Measurements from ENCODE around the gene TMC3.
"Not testable (repeated sequence)": the region's sequence is repeated elsewhere in the genome, so short reads cannot be mapped to it uniquely, and the experiment has no call there.

TMC3 gene

DNA sequence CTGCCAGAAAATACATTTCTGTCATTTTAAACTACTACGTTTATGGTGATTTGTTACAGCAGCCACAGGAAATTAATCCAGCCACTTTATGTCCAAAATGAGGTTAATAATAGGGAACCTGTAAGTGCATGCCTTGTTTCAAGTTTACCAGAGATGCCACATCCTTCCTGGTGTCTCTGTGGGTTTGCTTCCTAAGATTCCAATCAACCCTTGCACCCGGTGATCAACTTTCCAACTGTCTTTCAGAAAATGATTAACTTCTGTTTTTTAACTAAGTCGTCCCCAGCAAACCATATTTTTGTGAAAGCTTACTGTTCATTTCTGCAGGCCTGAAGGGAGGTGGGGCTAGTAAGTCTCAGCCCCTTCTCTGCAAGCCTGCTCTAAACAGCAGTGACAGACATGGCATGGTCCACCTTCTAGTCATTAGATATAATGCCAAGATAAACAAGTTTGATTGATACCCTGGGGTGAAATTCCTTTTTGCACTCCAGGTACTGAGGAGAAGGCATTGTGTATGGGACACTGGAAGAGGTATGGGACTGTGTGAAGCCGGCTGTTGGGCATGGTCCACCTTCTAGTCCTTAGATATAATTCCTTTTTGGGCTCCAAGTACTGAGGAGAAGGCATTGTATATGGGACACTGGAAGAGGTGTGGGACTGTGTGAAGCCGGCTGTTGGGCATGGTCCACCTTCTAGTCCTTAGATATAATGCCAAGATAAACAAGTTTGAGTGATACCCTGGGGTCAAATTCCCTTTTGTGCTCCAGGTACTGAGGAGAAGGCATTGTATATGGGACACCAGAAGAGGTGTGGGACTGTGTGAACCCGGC lies 11.1 kb upstream of the TMC3 start:
- DNase-seq (ENCODE audit: low read depth), result no peak

DNA sequence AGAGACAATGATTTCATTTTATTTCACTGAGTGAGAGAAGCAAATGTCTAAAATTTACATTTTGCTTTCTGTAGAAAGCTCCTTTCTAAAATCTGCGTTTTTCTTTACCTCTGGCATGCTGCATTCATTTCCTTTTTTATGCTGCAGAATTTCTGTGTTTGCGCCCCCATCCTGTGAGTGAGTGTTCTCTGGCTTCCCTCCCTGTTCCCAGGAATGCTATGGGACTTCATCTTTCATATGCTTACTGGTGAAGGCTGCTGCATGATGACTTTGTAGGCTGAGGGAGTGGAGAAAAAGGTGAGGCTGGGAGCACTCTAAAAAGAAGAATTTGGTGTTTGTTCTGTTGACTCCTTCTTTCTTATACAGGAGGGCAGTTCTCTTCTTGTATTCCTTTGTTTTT lies 7.7 kb upstream of the TMC3 start:
- no peak for DNase-seq (ENCODE audit: low read depth)

DNA sequence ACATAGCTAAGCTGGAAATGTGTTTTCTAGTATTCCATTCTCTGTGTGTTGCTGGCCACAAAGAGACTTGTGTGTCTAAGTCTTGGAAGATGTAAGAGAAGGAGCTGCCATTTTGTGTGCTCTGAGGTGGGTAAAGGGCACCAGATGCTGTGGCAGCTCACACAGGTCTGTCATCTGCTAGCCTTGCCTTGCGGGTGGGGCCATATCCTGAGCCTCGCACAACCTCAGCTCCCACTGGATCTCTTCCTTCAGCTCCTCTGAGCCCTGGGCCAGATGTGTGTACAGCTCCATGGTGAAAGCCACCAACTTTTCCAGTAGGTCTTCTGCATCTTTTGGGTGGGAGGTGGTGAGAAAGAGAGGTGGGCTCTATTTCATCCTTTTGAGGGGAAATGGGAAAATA lies 6.7 kb upstream of the TMC3 start:
- DNase-seq (ENCODE audit: low read depth), result no peak

DNA sequence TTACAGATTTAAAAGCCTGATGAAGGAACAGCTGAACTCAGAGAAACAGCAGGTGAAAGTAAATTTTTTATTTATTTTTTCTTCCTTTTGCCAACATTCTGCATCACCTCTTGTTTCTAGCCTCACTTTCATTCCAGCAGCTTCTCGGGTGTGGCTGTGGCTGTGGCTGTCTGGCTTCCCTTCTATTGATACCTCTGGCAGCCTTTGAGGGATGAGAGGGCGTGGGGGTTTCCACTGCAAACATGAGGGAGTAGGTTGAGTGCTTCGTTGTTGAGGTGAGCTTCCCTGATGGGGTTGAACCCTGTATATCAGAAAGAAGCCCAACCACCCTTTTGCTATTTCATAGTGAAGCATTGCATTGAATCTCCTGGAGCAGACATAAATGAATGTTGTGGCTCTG lies 6.2 kb upstream of the TMC3 start:
- no peak for DNase-seq (ENCODE audit: low read depth)

DNA sequence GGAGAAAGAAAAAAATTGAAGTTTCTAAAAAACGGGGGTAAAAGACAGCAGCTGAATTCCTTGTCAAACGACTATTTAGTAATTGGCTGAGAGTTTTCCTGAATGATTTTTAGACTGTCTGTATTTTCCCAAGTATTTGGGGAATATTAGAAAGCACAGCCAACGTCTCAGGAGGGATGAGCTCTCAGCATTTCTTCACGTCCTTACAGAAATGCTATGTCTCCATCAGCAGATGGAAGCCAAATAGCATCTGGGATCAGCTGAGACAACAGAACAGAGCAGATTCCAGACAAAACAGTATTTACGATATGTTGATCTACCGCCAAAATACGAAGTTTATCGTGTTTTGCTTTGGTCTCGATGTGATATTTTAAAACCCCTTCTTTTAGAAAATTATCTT lies 5.3 kb upstream of the TMC3 start:
- no peak for DNase-seq (ENCODE audit: low read depth)

DNA sequence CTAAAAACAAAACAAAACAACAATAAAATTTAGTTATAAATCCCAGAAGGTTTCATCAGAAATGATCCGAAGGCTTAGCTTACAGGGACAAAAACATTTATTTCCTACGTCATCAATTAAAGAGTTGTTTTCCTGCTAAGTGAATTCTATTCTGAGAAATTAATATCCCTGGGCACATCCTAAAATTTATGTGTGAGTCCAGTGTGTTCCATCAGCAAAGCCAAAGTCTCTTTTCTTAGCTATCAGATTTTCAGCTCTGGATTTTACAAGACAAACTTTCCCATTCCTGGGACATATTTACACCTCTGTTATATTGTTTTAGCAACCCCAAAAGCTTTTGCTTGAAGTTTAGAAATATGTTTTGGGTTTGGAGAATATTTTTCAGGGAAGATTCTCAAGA lies 4.4 kb upstream of the TMC3 start:
- no peak for DNase-seq (ENCODE audit: low read depth)

DNA sequence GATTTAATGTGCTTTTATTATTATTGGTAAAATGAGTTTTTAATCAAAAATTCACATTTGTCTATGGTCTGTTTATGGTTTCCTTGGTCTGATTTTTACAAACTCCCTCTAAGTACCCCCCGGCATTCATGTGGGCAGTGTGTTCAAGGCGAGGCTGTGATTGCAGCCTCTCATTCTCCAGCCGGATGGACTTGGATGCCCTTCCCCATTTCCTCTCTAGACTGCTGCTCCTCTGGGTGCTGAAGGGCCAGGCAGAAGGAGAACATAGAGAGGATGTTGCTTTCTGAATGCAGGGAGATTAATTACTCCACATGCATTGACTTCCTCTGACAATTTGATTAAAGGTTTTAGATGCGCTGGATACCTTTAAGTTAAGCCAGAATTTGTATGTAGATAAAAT lies 3.9 kb upstream of the TMC3 start:
- no peak for DNase-seq (ENCODE audit: low read depth)

DNA sequence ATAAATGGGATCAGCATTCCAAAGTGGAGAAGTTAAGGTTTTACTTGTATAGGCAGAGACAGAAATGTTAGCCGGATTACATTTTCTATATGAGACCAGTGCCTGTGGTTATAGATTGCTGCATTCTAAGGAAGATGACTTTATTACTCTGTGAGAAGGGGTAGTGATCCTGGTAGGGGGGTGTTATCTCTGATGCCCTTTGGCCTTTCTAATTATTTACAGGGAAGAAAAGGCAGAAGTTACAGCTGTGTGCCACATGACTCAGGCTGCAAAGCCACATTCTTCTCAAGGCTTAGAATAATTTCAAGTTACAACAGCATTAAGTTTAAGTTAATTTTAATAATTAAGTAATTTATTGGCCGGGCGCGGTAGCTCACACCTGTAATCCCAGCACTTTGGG lies 2.2 kb upstream of the TMC3 start:
- DNase-seq (ENCODE audit: low read depth), result no peak

DNA sequence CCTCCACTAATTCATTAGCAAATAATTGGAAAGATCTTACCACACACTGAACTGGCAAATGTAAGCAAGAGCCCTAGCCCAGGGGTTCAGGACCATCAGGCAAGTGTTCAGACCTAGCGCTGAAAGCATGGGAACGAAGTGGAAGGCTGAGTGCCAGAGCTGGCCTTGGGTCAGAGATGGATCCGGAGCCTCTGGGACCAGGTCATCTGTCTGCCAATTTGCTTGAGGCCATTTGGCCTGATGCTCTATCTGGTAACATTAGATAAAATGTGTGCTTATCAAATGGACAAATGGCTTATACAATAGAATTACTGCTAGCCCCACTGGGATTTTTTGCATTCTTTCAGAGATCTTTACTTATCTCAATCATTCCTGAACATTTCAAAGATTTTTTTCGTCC lies 1.4 kb upstream of the TMC3 start:
- DNase-seq (ENCODE audit: low read depth), result no peak

DNA sequence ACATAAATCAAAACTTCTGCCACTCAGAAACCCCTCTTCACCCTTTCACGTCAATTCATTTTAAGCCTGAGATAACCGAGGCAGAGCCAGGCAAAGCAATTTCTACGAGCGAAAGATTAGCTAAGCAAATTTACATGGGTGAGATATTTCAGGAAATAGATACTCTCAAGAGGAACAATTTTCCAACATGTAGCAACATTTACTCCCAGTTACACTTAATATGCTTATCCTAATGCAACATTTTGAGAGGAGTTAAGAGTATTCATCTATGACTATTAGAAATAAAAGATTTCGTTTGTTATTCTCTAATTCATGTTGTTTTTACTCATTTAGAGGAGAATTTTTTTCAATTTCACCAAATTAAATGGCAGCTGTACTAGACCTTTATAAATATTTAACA lies 837 bp downstream of the TMC3 start:
- DNase-seq (ENCODE audit: low read depth), result no peak

DNA sequence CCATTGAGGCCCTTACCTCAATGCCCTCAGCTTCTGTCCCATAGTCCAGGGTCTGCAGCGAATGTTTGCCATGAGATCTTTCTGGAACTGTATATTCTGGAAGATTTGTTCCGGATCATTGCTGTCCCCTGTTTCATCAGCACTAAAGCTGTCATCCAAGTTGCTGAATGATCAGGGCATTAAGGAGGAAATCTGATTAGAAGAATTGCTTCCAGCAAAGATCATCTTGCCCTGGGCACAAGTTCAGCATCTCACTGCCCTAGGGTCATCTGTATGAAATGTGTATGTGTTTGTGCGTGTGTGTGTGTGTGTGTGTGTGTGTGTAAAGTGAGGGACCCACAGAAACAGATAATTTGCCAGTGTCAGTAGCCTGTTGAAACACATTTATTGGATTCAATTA lies 1.4 kb downstream of the TMC3 start:
- no peak for DNase-seq (ENCODE audit: low read depth)

DNA sequence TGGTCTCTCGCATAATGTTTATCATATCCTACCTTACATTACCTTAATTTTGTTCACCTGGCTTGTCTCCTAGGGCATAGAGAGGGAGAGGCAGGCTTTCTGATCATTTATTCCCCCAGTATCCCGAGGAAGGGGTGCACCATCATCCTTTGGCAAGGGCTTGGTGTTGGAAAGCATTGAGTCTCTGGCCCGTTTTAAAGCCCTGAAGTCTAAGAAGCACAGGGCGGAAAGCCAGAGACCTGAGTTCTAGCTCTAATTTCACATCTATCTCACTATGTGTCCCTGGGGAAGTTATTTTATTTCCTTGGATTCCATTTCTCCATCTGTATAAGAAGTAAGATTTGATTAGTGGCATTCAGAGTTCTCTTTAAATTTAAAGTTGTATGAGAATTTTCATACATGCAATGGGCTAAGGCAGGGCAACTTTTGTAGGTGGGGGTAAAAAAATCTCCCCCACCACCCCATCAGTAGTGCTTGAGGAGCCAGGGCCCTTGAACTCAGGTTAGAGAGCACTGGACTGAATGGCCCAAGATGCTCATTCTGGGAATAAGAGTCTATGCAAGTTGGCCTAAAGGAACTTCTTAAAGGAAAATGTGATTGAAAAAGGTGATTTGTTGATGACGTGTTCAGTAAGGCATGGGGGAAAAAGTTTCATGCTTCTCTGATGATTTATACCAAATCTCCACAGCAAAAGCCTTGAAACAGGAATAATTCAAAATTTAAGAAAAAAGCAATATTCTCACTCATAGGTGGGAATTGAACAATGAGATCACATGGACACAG lies 10.1 kb downstream of the TMC3 start:
- DNase-seq (ENCODE audit: low read depth), result no peak

DNA sequence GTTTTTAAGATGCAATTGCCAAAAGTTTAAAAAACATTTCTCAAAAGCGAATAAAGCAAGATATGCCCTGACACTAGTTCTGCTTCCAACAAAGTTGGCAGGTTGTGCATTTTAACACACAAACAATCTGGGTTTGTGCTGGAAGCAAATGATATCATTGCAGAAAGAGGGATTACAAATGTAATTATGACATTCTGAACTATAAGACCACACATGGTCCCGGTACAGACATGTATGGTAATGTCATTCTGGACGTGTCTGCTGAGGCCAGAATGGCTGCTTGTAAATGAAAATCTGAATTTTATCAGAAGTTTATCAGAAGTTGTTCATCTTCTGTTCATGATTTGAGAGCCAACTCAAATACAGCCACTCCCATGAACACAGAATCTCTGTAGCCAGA lies 10.7 kb downstream of the TMC3 start:
- no peak for DNase-seq (ENCODE audit: low read depth)

DNA sequence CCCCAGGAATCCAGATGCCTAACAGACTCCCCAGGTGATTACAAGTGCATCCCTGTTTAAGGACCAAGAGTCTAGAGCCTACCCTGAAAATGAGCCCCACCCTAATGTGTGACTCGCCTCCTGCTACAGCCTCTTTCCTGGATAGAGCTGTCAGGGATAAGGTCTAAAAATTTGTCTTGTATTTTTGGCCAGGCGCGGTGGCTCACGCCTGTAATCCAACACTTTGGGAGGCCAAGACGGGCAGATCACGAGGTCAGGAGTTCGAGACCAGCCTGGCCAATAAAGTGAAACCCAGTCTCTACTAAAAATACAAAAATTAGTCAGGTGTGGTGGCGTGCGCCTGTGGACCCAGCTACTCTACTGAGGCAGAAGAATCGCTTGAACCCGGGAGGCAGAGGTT lies 11.2 kb downstream of the TMC3 start:
- no peak for DNase-seq (ENCODE audit: low read depth)

DNA sequence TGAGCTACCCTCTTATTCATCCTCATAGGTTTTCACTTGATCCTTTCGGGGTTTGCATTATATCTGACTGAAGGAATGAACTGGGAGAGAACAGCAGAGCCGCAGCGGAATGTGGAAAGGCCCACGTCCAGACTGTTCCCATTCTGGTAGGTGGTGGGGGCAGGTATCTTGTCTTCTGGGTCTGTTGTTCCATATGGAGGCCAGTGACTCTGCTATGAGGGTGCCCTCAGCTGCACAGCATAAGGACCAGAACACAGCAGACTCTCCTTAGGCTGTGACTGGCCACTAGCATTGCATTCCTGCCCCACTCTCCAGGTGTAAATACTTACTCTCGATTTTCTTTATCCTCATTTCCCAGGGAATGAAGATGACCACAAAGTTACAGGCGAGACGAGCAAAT lies 12.1 kb downstream of the TMC3 start:
- no peak for DNase-seq (ENCODE audit: low read depth)

DNA sequence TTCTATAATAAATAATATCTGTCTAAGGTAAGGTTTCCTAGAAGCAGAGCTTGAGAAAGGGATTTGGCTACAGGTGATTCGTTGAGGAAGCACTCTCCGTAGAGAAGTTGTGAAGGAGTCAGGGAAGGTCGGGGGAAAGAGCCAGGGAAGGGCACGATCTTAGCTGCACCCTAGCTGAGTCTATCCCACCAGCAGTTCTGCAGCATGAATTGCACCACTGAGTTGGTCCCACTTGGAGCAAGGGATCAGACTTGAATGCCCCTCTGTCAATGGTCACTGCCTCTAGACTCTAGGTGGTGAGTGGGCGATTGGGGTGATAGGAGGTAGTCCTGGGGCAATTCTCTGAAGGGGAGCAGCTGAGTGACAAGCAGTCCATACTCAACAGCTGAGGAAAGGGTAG lies 13.5 kb downstream of the TMC3 start:
- DNase-seq (ENCODE audit: low read depth), result no peak

DNA sequence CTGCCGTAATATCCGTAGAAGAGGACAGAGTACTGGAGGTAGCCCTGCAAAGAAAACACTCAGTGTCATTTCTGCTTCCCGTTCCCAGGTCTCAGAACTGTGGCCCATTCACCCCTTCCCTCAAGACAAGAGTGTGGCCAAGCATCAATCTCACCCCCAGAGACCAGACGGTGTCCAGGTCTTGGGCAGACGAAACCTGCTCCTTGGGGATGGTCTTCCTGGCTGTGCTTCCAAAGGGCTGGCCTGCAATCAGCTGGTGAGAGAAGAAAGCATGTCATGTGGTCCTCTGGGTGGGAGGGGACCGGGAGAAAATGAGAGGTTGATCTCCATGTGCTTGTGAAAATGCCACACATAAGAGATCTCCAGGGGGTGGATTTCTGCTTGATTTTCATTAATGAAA lies 15.8 kb downstream of the TMC3 start:
- no peak for DNase-seq (ENCODE audit: low read depth)

DNA sequence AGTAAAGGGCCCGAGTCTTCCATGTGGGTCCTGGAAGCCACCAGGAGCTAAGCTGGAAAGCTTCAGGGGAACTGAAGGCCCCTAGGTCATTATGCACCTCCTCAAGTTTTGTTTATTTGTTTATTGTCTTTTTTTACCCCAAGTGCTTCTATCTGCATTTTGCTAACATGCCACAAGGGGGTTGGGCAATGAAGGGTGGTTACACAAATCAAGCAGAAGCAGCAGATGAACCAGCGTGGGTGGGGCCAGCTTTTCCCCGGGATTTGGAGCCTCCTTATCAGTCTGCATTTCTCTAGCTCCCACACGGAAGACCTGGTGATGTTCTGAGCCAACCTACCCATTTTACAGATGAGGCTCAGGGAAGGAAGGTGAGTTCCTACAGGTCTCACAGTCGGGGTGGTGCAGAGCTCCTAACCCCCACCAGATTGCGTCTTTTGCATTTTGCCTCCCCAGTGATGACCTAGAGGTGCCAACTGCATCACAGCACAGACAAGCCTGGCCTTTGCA lies 16.8 kb downstream of the TMC3 start:
- DNase-seq (ENCODE audit: low read depth), result no peak

DNA sequence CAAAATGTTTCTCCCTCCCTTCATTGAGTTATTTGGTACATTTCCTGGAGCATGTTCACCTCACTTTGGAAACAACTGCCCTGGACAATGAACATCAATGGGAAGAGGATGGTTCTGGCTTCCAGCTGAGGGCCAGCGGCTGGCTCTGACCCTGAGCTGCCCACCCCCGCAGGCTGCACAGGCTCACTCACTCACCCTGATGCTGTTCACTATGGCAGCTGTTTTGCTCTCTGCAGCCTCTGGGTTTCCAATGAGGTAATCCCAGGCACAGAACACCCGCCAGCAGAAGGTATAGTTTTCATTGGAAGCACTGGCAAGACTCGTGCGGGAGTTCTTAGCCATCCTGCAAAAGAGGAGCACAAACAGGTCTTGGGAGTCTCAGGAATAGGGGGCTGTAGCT lies 17.8 kb downstream of the TMC3 start:
- DNase-seq (ENCODE audit: low read depth), result no peak

DNA sequence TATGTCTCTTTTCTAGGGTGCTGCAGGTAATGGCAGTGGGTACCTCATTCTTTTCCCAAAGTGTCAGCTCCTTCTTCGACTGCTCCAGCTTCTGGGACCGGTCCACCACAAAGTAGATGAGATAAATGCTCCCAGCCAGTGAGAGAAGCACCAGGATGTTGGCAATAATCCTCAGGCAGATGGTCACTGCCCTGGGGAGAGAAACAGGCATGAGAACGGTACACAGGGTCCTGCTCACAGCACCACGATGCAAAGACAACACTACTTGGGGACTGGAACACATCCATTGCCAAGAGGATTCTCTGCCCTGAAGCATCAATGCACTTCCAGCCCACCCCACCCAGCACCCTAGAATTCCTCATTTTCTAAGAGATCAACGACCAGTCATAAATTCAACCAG lies 22.4 kb downstream of the TMC3 start:
- DNase-seq (ENCODE audit: low read depth), result no peak

DNA sequence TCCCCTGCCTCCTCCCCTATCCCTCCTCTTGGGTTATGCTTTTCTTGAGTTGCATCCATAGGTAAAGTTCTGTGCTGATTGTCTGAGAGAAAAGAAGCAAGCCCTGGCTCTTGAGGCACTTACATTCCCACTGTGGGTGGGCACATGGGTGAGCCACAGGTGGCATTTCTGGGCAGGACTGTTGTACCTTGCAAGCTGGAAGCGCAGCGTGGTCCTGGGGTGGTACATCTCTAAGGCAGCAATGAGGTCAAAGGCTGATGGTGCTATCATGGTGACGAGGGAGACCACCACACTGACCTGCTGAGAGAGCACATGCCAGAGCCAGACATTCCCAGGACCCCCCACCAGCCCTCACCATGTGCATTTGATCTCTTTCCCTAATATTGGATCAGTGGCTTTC lies 24.7 kb downstream of the TMC3 start:
- no peak for DNase-seq (ENCODE audit: low read depth)

DNA sequence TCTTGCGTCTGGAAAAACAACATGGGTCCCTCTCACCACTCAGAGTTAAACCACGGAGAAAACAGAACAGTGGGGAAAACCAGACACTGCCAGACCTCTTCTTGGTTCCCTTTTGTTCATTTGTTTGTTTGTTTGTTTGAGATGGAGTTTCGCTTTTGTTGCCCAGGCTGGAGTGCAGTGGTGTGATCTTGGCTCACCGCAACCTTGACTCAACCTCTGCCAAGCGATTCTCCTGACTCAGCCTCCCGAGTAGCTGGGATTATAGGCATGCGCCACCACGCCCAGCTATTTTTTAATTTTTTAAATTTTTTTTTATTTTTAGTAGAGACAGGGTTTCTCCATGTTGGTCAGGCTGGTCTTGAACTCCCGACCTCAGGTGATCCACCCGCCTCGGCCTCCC lies 25.3 kb downstream of the TMC3 start:
- DNase-seq (ENCODE audit: low read depth), result not testable (repeated sequence)

DNA sequence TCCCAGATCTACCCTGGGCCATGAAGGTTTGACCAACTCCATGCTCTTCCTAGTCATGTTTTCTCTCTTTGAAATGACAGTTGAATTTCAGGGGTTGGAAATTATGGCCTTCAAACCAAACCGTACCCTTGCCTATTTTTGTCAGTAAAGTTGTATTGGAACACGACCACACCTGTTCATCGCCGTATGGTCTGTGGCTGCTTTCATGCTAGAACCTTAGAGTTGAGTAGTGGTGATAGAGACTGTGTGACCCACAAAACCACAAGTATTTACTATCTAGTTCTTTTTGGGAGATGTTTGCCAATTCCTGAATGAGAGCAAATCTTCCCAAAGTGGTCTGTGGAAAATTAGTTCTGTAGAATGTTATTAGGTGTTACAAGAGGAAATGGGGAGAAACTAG lies 26.1 kb downstream of the TMC3 start:
- no peak for DNase-seq (ENCODE audit: low read depth)

DNA sequence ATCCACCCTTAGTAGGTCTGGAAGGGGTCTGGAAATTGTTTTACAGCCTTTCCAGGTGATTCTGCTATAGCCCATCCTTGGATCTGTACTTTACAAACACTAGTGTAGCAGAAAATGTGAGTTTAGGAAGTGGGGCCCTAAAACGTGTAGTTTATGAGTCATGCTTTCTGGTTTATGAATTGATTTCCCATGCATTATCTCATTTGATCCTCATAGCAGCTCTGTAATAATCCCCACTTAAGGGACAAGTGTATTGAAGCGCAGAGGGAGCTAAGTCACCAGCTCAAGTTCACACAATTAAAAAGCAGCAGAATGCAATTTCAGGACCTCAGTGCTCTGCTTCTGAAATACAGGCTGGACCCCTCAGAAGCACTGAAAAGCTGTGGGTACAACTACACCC lies 27.4 kb downstream of the TMC3 start:
- DNase-seq (ENCODE audit: low read depth), result no peak

Data from EH (cell line).